SK-MEL-5 (cell line): ENCODE measurements around the gene LHFPL6. TPM values are rescaled to one million over a fixed set of nuclear protein-coding genes. Genes with fewer than 3 reads are reported as not detected.
A peak's percentile ranks its signal among the peaks of the same experiment; 100 is the strongest.

Experiments
- DNase-seq: peaks from one replicate; pipeline ENCODE4 v3.0.0-alpha.2; 2016; ENCODE audit warnings: low read depth, low spot score
- in situ Hi-C: cut with HindIII; loops from 2 replicates; pipeline ENCODE4 v1.10.0; 2016; ENCODE audit warnings: low sequenced_read_pairs, high pct_unique_total_duplicates, low pct_unique_long_range_greater_than_20kb
- polyA plus RNA-seq, 2 experiments: library from polyadenylated mRNA; depleted of rRNA; stranded (reverse); fragments of >200 nt; gene quantifications; 2 replicates each; pipeline ENCODE4 v1.2.3, GENCODE V29; 2015
- total RNA-seq: library from RNA; depleted of rRNA; stranded (reverse); fragments of >200 nt; shearing (Covaris generic); gene quantifications from 2 replicates; pipeline ENCODE4 v1.2.3, GENCODE V29; 2014; rRNA removed

The LHFPL6 gene
- total RNA-seq = 14.1 and 17.2 TPM in 2 replicates
- 24.3 and 30.4 TPM in 2 replicates for polyA plus RNA-seq (2015; cell fraction: cytosol; rRNA removed)
- 5.4 and 9.6 TPM in 2 replicates for polyA plus RNA-seq (2015; cell fraction: nucleus; rRNA removed)

- peak; percentile 75 for DNase-seq
- in situ Hi-C loops = no loop called here
Observed at GRCh38 chr13:39602614-39603366, at the start of gene LHFPL6. LHFPL6 (minus strand) TSS chr13:39603193.

DNA sequence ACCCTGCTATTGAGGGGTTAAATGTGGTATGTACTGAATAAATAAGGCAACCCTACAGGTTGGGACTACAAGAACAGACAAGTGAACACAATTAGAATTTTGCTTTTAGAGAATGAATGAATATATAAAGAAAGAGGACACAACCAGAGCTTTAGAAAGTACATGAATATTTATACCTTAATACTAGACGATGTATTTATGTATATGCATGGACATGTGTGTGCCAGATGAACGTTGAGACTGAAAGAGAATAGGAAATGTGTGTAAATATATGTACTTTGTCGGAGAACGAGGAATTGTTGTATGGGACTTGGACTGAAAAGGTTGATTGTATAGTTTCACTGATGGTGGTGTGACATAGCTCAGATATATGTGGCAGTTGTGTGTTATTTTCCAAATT is 43.1 kb upstream of the LHFPL6 start:
- no peak for DNase-seq
- in situ Hi-C loops = no loop called here

- in situ Hi-C loops = no loop called here
- no peak for DNase-seq
Observed at GRCh38 chr13:39641645-39642044, 38.7 kb upstream of the LHFPL6 start.

- in situ Hi-C loops = no loop called here
- DNase-seq = no peak
Observed at GRCh38 chr13:39637890-39638289, 34.9 kb upstream of the LHFPL6 start.

DNA sequence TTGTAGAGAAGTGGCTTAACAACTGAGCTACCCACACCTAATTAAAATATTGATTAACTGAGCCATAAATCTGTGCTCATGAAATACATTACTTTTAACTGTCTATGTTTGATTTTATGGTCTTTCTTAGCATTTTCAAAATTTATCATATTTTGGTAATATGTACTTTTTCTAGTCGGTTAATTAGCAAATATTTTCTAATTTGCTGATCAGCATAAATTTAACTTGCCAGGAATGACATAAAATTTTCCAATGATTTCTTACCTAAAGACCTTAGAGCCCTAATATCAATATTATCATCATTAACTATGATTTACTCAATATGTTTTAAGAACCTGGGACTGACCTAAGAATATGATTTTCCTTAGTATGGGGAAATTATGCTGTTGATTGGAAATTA is 32.6 kb upstream of the LHFPL6 start:
- in situ Hi-C loops = no loop called here
- DNase-seq = no peak

GRCh38 chr13:39632994-39633393 is 30.0 kb upstream of the LHFPL6 start:
- no peak for DNase-seq
- in situ Hi-C loops = no loop called here

- in situ Hi-C loops = no loop called here
- no peak for DNase-seq
Observed at GRCh38 chr13:39631307-39631706, 28.3 kb upstream of the LHFPL6 start.

GRCh38 chr13:39623466-39623865 is 20.5 kb upstream of the LHFPL6 start:
- in situ Hi-C loops = no loop called here
- no peak for DNase-seq

DNA sequence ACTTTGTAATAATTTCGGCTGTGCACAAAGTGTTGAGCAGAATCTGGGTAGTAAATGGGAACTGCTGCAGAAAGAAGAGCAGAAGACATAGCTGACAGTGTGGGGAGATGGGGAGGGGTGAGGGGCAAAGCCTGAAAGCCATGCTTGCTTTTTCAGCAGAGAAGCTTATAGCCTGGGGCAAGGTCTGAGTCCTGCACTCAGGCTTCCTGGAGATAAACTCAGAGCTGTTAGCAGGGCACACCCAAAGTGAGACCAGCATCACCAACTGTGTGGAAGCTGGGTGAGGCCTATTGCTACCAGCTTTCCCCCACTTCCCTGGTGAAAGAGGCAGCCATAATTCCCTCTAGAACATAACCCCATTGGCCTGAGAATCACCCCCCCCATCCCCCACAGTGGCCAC is 15.6 kb upstream of the LHFPL6 start:
- DNase-seq = no peak
- in situ Hi-C loops = no loop called here

DNA sequence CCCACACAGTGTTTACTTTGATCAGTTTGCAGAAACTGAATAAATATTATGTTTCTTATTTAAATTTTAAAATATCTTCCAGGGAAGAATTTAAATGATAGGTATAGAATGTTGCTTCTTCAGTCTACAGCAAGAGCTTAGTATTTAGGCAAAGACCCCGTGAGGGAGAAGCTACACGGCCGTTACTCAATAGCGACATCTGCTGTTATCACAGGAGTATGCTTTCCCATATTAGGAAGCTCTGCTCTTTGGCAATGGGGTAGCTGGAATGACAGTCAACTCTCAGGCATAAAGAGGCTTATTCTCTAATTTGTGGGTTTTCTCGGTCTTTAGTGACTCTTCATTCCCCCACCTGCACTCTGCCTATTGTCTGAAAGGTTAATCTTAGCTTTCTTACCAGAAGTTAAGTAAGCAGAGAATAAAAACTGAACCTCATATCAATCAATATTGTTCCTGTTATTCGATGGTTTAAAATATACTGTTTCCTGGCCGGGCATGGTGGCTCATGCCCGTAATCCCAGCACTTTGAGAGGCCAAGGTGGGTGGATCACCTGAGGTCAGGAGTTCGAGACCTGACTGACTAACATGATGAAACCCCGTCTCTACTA is 13.2 kb upstream of the LHFPL6 start:
- in situ Hi-C loops = no loop called here
- DNase-seq = peak; percentile 87

- DNase-seq = peak; percentile 79
- in situ Hi-C loops = no loop called here
Observed at GRCh38 chr13:39612023-39612637, 9.1 kb upstream of the LHFPL6 start.

DNA sequence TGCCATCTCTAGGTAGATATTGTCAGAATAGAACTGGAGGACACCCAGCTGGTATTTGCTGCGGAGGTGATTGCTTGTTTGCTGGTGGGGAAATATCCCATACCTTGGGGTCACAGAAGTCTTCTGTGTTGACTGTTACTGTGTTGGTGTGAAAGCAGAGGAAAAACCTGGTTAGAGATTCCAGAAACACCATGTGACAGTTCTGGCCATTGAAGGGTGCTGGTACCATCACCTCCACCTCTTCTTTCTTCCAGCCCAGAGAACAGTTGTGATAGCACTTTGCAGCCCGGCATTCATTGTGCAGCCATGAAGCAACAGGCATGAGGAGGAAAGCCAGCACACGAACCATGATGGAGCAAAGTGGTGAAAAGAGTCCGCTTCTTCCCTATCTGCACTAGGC is 4.9 kb upstream of the LHFPL6 start:
- in situ Hi-C loops = no loop called here

DNA sequence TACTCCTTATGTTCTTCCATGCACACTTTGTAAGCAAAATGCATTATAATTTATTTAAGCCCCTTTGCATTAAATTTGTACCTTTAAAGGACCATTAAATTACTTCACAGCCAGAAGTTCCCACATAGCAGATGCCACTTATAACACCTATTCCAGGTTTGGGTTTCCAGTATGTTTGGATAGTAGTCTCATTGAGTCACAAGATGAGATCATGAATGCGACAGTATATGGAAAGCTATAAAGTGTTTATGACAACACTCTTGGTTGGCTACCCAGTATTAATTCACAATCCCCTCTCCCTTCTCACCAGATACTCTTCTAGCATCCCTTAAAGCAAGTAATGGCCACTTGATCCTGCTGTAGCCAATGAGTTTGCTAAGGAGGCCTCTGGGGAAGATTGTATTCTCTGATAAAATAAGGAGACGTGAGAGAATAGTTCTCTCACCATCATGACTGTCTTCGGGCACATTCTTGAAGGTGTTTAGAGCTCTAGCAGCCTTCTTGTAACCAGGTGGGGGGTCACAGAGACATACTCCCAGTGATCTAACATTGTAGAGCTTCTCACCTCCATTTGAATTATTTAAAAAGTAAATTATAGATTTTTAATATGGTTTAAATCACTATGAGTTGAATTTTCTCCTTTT is 2.8 kb upstream of the LHFPL6 start:
- no peak for DNase-seq
- in situ Hi-C loops = no loop called here

More for the DNA sequence above, 4.9 kb upstream of the LHFPL6 start:
- no peak for DNase-seq

GRCh38 chr13:39604756-39605155 is 1.8 kb upstream of the LHFPL6 start:
- DNase-seq = no peak
- in situ Hi-C loops = no loop called here

DNA sequence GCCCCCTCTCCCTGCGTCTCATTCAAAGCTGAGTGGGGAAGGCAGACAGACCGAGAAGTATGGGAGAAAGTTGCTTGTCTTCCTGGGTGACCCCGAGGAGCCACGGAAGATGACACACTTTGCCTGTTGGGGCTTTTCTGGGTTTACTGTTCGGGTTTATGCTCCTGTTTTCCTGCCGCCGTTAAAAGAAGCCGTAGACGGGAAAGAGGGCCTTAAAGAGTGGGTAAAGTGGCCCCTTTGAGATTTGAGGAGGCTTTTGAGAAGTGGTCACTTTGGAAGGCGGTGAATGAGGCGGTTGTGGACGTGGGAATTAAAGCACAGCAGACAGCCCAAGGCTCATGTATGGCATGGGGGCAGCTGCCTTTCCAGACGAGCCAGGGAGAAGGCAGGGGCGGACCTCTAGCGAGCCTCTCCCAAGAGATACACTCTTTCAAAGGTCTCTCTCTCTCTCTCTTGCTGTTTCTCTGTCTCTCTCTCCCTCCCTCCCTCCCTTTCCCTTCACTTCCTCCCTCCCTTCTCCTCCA is 493 bp upstream of the LHFPL6 start:
- in situ Hi-C loops = no loop called here
- peak; percentile 51 for DNase-seq

GRCh38 chr13:39602277-39602613 is 748 bp downstream of the LHFPL6 start:
- DNase-seq = no peak
- in situ Hi-C loops = no loop called here

DNA sequence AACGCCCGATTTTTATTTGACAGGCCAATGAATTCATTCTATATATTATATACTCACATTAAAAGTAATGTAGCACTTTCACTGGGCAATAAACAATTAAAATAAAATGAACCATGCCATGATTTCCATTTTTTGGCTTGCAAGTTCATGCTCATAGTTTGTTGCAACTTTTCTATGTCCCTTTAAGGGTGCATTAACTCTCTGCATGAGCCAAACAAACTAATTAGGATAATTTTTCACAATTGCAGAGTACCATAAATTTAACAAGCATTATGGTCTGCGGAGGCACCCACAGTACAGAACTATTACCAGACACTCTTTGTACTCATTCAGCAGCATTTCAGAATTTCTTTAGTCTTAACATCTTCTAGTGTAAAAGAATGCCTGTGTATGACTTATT is 1.4 kb downstream of the LHFPL6 start:
- no peak for DNase-seq
- in situ Hi-C loops = no loop called here

DNA sequence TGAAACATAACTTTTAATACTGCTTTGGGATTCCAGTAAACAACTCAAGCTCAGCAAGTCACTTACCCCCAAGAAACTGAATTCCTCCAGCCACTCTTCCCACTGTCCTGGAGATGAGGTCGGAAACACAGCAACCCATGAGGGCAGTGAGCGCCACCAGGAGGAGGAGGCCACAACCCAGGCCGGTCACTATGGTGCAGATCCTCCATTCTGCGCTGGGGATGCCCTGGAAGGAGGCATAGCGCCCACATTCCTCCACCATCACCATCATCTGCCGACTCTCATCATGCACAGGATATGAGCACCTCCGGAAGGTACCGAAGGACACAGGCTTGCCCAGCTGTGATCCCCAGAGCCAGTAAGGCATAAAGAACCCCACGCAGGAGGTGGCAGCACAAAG is 2.2 kb downstream of the LHFPL6 start:
- peak; percentile 63 for DNase-seq
- in situ Hi-C loops = no loop called here
